GM18519 (cell line): ENCODE data around the gene LDHB.
"Not testable (repeated sequence)": the region's sequence is repeated elsewhere in the genome, so short reads cannot be mapped to it uniquely, and the experiment has no call there.

Source experiments
- ATAC-seq: cut with Tn5 transposase; IDR thresholded peaks from one replicate; pipeline ENCODE4 v1.9.1; 2021; ENCODE audit warnings: mild to moderate bottlenecking, moderate library complexity; ENCODE audit not compliant: unreplicated experiment, low FRiP score

The LDHB gene

DNA sequence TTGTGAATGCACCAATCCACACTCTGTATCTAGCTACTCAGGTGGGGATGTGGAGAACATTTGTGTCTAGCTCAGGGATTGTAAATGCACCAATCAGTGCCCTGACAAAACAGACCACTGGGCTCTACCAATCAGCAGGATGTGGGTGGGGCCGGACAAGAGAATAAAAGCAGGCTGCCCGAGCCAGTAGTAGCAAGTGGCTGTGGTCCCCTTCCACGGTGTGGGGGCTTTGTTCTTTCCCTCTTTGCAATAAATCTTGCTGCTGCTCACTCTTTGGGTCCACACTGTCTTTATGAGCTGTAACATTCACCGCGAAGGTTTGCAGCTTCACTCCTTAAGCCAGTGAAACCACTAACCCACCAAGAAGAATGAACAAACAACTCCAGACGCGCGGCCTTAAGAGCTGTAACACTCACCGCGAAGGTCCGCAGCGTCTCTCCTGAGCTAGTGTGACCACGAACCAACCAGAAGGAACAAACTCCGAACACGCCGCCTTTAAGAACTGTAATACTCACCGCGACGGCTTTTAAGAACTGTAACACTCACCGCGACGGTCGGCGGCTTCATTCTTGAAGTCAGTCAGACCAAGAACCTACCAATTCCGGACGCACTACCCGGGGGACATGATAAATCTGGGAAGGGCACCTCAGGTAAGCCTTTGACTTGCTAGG, 4.6 kb upstream of the LDHB start:
- no peak for ATAC-seq

DNA sequence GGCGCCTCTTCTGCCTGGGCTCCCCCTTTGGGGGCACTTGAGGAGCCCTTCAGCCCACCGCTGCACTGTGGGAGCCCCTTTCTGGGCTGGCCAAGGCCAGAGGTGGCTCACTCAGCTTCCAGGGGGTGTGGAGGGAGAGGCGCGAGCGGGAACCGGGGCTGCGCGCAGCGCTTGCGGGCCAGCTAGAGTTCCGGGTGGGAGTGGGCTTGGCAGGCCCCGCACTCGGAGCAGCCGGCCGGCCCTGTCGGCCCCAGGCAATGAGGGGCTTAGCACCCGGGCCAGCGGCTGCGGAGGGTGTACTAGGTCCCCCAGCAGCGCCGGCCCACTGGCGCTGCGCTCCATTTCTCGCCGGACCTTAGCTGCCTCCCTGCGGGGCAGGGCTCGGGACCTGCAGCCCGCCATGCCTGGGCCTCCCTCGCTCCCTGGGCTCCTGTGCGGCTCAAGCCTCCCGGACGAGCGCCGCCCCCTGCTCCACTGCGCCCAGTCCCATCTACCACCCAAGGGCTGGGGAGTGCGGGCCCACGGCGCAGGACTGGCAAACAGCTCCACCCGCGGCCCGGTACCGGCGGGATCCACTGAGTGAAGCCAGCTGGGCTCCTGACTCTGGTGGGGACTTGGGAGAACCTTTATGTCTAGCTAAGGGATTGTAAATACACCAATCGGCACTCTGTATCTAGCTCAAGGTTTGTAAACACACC, 3.9 kb upstream of the LDHB start:
- not testable (repeated sequence) for ATAC-seq

- no peak for ATAC-seq
Observed at GRCh38 chr12:21659383-21659782, 1.7 kb upstream of the LDHB start.

GRCh38 chr12:21656905-21657325, 727 bp downstream of the LDHB start:
- no peak for ATAC-seq

GRCh38 chr12:21655591-21655990, 2.1 kb downstream of the LDHB start:
- no peak for ATAC-seq

GRCh38 chr12:21651821-21652220, 5.8 kb downstream of the LDHB start:
- no peak for ATAC-seq

GRCh38 chr12:21650997-21651396, 6.6 kb downstream of the LDHB start:
- no peak for ATAC-seq

GRCh38 chr12:21649034-21649433, 8.6 kb downstream of the LDHB start:
- ATAC-seq, result no peak

GRCh38 chr12:21648378-21648777, 9.3 kb downstream of the LDHB start:
- no peak for ATAC-seq

- no peak for ATAC-seq
Observed at GRCh38 chr12:21647179-21647578, 10.5 kb downstream of the LDHB start.

- not testable (repeated sequence) for ATAC-seq
Observed at GRCh38 chr12:21645041-21645500, 12.6 kb downstream of the LDHB start.

DNA sequence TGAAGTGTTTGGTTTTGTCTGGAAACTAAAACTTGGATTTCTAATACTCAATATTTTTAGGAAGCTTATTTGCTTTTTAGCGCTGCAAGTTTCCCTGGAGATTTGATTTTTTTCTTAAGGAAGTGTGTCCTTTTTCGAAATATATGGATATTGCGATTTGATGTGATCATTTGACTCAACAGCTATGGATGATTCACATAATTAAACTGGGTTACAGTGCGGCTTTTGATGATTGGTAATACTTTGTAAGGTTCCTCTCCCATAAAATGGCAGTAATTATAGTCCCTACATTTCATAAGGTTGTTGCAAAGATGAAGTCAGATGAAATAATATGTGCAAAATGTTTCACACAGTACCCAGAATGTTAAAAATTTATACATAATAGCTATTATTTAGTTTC, 13.1 kb downstream of the LDHB start:
- no peak for ATAC-seq

- ATAC-seq, result no peak
Observed at GRCh38 chr12:21643758-21644157, 13.9 kb downstream of the LDHB start.

GRCh38 chr12:21642707-21643389, 14.8 kb downstream of the LDHB start:
- ATAC-seq, result no peak

- ATAC-seq, result no peak
Observed at GRCh38 chr12:21638054-21638891, 19.4 kb downstream of the LDHB start.

- ATAC-seq, result no peak
Observed at GRCh38 chr12:21634245-21634644, 23.4 kb downstream of the LDHB start.

- no peak for ATAC-seq
Observed at GRCh38 chr12:21631367-21631766, 26.3 kb downstream of the LDHB start.

DNA sequence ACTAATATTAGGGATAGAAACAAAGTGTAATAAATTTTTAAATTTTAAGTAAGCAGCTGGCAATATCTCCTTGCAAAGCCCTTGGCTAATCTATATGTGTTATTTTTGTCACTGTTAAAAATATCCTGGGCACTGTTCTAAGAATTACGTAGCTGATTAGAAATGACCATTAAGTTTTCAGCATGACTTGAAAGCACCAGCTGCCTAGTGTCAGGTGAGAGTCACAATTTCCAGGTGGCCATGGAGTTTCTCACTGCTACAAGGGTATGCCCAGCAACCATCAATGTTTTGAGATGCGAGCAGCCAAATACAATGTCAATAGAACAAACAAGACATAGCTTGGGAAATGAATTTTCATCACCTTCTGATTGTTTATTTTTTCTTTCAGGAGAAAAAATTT, 29.7 kb downstream of the LDHB start:
- ATAC-seq, result no peak

GRCh38 chr12:21618566-21618965, 39.1 kb downstream of the LDHB start:
- ATAC-seq, result no peak

DNA sequence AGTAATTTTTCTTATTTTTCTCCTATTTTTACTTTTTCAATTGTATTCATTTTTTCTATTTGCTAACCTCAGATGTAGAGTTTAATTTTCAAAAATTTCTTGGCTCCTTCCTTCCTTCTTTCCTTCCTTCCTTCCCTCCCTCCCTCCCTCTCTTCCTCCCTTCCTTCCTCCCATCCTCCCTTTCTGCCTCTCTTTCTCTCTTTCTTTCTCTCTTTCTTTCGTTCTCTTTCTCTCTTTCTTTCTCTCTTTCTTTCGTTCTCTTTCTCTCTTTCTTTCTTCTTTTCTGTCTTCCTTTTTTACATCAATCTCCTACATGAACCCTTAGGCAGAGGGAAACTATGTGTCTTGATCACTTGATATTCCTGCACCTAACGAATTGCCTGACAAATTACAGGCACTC, 40.6 kb downstream of the LDHB start:
- ATAC-seq, result no peak

DNA sequence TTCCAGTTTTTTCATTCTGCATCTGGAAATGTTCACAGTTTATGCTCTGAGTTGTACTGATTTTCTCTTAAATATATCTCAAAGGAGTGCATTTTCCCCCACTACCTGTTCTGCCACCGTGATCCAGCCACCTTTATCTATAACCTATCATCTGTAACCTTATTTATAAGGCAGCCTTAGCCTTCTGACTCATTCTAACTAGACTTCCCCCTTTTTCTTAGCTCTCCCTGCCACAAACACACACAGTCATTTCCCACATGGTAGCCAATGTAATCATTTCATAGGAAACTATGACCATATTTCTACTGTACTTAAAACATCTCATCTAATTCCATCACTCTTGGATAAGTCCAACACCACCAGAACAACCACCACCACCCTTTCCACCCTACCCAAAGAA, 42.2 kb downstream of the LDHB start:
- ATAC-seq, result no peak
